ENCODE data around the gene ARHGEF28.

ARHGEF28 gene

DNA sequence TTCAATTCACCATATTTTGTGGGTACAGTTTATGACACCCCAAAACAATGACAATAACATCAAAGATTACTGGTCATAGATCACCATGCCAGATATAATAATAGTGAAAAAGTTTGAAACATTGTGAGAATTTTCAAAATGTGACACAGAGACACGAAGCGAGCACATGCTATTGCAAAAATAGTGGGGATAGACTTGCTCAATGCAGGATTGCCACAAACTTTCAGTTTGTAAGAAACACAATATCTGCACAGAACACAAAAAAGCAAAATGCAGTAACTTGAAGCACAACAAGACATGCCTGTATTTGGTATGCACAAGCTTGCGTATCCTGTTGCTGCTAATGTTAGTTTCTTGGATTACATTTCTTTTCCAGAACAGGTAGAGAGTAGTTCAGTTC is 35.8 kb downstream of the ARHGEF28 start:
- Mint-ChIP-seq H3K27me3 (ENCODE audit: low read depth) (peaks cover 12% of the 10 kb centered on the region), H3K9me3 (no peaks in the 10 kb centered on the region), H3K36me3 (ENCODE audit: low read depth) (no peaks in the 10 kb centered on the region), H3K4me1 (ENCODE audit: low read depth) (no peaks in the 10 kb centered on the region), H3K4me3 (no peak overlapping the region), H3K27ac (no peak overlapping the region)

DNA sequence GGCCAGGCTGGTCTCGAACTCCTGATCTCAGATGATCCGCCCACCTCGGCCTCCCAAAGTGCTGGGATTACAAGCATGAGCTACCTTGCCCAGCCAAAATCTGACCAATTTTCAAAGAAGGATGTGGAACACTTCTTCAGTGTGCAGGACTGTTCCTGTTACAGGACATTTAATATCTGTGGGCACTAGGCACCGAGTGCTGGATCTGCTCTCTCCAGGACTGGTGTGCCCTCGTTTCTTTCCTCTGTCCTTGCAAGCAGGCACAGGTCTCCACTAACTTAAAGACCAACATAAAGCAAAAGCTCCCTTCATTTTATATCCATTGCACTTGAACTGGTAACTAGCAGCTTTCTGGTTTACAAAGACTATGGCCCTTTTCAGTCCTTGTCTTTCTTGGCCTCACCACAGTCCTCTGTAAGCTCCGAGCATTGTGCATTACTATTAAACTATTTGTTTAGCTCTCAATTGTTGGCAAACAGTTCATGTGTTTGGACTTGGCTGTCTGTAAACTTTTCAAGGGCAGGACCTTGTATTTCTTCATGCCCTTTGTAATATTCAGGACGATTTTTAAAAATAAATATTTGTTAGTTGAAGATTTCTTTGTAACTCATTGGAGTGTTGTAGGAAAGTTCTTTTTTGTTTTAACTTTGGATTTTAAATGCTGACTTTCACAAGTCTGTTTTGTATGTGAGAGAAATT is 37.3 kb downstream of the ARHGEF28 start:
- no peak overlapping the region for H3K27ac Mint-ChIP-seq
- no peaks in the 10 kb centered on the region for H3K36me3 Mint-ChIP-seq (ENCODE audit: low read depth)
- no peaks in the 10 kb centered on the region for H3K9me3 Mint-ChIP-seq
- H3K27me3 Mint-ChIP-seq (ENCODE audit: low read depth): peaks cover 12% of the 10 kb centered on the region
- H3K4me1 Mint-ChIP-seq (ENCODE audit: low read depth): no peaks in the 10 kb centered on the region
- no peak overlapping the region for H3K4me3 Mint-ChIP-seq

DNA sequence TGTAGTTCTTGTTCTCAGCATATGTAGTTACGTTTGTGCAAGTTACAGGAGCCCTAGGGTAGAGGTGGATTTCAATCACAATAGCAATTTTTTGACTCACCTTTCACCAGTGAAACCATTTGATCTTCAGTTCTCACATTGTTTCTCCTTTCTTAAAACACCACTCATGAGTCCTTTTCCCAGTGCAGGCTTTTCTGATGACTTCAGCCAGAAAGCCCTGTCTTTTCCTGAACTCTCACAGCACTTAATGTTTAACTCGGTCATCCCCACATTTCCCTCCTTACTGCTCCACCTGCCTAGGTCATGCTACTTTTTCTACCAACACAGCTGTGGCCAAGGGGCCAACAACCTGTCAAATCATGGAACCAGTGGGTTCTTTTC is 37.9 kb downstream of the ARHGEF28 start:
- Mint-ChIP-seq H3K9me3 (no peaks in the 10 kb centered on the region), H3K27me3 (ENCODE audit: low read depth) (peaks cover 12% of the 10 kb centered on the region), H3K27ac (no peak overlapping the region), H3K4me3 (no peak overlapping the region), H3K36me3 (ENCODE audit: low read depth) (no peaks in the 10 kb centered on the region), H3K4me1 (ENCODE audit: low read depth) (no peaks in the 10 kb centered on the region)

DNA sequence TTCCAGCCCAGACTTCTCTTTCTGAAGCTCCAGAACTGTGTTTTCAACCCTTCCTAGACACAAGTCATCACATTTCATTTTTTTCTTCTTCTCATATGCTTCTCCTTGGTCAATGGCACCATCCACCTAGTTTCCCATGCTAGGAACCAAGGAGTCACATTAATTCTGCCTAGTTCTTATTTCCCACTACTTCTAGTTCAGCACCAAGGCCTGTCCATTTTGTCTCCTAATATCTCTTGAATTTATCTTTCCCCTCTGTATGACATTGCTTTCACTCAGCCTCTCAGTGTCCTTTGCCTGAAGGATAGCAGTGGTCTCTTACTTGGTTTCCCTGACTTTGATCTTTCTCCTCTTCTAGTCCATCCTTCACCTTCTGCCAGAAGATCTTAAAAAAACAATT is 38.8 kb downstream of the ARHGEF28 start:
- Mint-ChIP-seq H3K27me3 (ENCODE audit: low read depth) (peaks cover 12% of the 10 kb centered on the region), H3K36me3 (ENCODE audit: low read depth) (no peaks in the 10 kb centered on the region), H3K27ac (no peak overlapping the region), H3K4me3 (no peak overlapping the region), H3K9me3 (no peaks in the 10 kb centered on the region), H3K4me1 (ENCODE audit: low read depth) (no peaks in the 10 kb centered on the region)

DNA sequence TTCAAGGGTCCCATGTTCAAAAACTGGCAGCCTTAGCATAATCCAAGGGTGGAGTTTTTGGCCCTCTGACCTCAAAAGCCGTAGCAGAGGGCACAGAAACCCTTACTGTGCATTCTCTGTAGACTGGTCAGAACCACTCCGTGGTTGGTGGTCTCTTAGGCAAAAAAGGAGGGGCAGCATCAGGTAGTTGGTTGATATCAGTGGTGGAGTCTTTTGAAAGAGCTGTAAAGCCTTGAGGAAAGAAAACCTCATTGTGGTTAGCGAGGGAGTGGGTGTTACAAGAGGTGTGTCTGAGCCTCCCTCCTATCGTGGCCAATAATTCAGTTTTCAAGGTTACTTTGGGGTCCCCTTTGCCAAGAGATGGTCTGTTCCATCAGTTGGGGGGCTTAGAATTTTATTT is 40.9 kb downstream of the ARHGEF28 start:
- Mint-ChIP-seq H3K9me3 (no peaks in the 10 kb centered on the region), H3K36me3 (ENCODE audit: low read depth) (no peaks in the 10 kb centered on the region), H3K4me1 (ENCODE audit: low read depth) (no peaks in the 10 kb centered on the region), H3K27ac (no peak overlapping the region), H3K27me3 (ENCODE audit: low read depth) (peaks cover 12% of the 10 kb centered on the region), H3K4me3 (no peak overlapping the region)

DNA sequence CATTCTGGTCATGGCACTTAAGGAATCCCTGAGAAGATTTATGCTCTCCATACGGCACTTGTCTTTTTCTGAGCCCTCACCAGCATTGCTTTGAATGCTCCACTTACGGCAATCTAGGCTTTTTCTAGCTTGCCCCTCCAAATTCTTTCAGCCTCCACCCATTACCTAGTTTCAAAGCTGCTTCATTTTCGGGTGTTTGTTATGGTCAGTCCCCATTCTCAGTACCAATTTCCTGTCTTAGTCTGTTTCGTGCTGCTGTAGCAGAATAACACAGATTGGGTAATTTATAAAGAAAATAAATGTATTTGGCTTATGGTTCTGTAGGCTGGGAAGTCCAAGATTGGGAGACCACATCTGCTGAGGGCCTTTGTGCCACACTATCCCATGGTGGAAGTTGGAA is 42.0 kb downstream of the ARHGEF28 start:
- Mint-ChIP-seq H3K4me1 (ENCODE audit: low read depth) (no peaks in the 10 kb centered on the region), H3K27ac (no peak overlapping the region), H3K4me3 (no peak overlapping the region), H3K27me3 (ENCODE audit: low read depth) (peaks cover 12% of the 10 kb centered on the region), H3K36me3 (ENCODE audit: low read depth) (no peaks in the 10 kb centered on the region), H3K9me3 (no peaks in the 10 kb centered on the region)

DNA sequence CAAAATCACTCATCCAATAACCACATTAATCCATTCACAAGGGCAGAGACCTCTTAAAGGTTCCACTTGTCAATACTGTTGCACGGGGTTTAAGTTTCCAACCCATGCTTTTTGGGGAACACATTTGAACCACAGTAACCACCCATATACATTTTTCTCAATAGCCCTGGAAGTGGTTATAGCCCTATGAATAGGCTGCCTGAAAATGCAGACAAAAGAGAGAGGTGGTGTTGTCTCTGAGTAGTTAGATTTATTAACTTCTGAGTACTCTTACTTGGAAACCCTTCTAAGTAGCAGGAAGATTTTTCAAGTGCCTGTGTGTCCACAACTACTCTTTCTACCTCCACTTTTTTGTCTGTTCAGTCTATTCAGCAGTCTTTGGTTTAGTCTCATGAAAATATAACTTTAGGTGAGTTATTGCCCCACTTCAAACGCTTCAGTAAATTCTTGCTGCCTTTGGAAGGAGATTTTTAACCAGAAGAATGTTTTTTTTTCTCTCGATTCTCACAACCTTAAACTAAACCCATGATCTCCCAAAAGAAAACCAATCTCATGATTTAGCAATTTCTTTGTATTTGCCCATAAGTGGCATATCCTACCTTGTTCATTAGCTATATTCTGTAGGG is 42.6 kb downstream of the ARHGEF28 start:
- H3K36me3 Mint-ChIP-seq (ENCODE audit: low read depth): no peaks in the 10 kb centered on the region
- H3K9me3 Mint-ChIP-seq: no peaks in the 10 kb centered on the region
- H3K27me3 Mint-ChIP-seq (ENCODE audit: low read depth): peaks cover 12% of the 10 kb centered on the region
- H3K27ac Mint-ChIP-seq: no peak overlapping the region
- H3K4me1 Mint-ChIP-seq (ENCODE audit: low read depth): no peaks in the 10 kb centered on the region
- H3K4me3 Mint-ChIP-seq: no peak overlapping the region

DNA sequence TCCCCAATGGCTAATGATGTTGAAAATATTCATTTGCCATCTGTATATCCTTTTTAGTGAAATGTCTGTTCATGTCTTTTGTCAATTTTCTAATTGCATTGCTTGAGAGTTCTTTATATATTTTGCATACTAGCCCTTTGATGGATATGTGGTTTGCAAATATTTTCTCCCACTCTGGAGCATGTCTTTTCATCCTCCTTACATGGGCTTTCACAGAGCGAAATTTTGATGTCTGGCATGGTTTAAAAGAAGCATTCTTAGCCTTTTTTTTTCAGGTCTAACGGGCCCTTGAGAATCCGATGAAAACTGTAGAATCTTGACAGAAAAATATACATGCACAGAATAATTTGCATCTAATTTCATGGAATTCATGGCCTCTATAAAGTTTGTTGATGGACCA is 44.7 kb downstream of the ARHGEF28 start:
- H3K27ac Mint-ChIP-seq: no peak overlapping the region

DNA sequence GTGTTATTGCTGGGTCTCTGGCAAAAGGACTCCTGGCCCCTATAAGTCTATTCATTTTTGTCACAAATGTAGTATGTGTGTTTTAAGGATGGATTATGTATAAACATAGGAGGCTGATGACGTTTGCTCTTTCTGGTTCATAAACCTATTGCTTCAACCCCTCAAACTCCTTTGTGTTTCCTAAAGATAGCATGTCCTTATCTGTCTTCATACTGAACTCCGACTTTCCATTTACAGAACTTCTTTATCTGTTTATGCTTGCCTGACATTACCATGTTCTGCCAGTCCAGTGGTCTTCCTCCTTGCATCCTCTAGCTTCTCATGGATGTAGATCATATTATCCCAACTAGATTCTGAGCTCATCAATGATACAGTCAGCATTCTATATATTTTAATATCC is 46.1 kb downstream of the ARHGEF28 start:
- H3K4me1 Mint-ChIP-seq (ENCODE audit: low read depth): no peaks in the 10 kb centered on the region
- H3K27me3 Mint-ChIP-seq (ENCODE audit: low read depth): no peaks in the 10 kb centered on the region
- H3K4me3 Mint-ChIP-seq: no peak overlapping the region
- no peaks in the 10 kb centered on the region for H3K9me3 Mint-ChIP-seq
- no peak overlapping the region for H3K27ac Mint-ChIP-seq
- H3K36me3 Mint-ChIP-seq (ENCODE audit: low read depth): no peaks in the 10 kb centered on the region

More for the DNA sequence above, 44.7 kb downstream of the ARHGEF28 start:
- Mint-ChIP-seq H3K4me1 (ENCODE audit: low read depth) (no peaks in the 10 kb centered on the region), H3K36me3 (ENCODE audit: low read depth) (no peaks in the 10 kb centered on the region), H3K27me3 (ENCODE audit: low read depth) (no peaks in the 10 kb centered on the region), H3K4me3 (no peak overlapping the region), H3K9me3 (no peaks in the 10 kb centered on the region)

DNA sequence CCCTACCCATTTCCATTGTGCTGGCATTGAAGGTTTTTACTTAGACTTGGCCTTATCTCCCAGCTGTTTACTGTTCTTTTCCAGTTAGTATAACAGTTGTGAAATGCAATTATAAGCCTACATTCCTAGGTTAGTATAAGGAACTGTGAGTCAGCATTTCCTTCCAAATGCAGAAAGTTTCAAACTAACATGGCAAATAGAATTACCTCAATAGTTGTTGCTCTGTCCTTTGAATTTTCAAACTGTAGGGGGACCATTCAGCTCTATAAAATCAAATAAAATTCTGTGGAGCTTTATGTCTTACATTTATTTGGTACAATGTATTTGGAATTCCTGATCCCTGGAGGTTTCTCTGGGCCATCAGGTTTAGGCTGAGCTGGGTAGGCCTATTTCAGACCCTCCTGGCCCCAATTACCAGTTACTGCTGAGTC is 47.2 kb downstream of the ARHGEF28 start:
- H3K9me3 Mint-ChIP-seq: no peaks in the 10 kb centered on the region
- no peak overlapping the region for H3K4me3 Mint-ChIP-seq
- no peaks in the 10 kb centered on the region for H3K27me3 Mint-ChIP-seq (ENCODE audit: low read depth)
- H3K4me1 Mint-ChIP-seq (ENCODE audit: low read depth): no peaks in the 10 kb centered on the region
- H3K27ac Mint-ChIP-seq: no peak overlapping the region
- no peaks in the 10 kb centered on the region for H3K36me3 Mint-ChIP-seq (ENCODE audit: low read depth)

DNA sequence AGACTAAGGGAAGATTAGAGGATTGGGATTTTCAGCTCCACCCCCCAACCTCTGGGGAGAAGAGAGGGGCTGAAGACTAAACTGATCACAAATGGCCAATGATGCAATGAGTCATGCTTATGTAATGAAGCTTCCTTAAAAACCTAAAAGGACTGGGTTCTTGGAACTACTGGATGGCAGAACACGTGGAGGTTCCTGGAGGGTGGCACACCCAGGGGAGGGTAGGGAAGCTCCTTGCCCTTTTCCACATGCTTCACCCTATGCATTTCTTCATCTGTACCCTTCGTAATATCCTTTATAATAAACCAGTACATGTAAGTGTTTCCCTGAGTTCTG is 48.6 kb downstream of the ARHGEF28 start:
- Mint-ChIP-seq H3K4me3 (no peak overlapping the region), H3K27ac (no peak overlapping the region), H3K27me3 (ENCODE audit: low read depth) (no peaks in the 10 kb centered on the region), H3K4me1 (ENCODE audit: low read depth) (no peaks in the 10 kb centered on the region), H3K36me3 (ENCODE audit: low read depth) (no peaks in the 10 kb centered on the region), H3K9me3 (no peaks in the 10 kb centered on the region)

DNA sequence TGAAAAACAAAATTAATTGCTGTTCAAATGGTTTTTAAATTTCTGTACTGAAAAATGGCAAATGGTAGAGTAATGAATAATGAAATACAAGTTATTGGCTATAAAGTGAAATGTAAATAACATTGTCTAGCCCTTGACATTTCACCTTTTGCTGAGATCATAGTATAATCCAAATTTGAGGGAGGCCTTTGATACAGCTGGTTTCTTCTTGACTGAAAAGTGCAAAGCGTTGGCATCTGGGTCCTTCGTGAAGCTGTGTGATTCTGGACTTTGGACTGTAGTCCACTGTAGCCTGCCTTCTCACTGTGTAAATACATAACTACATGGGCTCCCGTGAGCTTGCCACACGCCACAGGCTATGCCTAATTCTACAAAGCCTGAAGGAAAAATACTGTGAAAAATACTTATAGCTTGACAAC is 52.3 kb downstream of the ARHGEF28 start:
- no peaks in the 10 kb centered on the region for H3K36me3 Mint-ChIP-seq (ENCODE audit: low read depth)
- no peaks in the 10 kb centered on the region for H3K9me3 Mint-ChIP-seq
- no peak overlapping the region for H3K27ac Mint-ChIP-seq
- no peak overlapping the region for H3K4me3 Mint-ChIP-seq
- H3K27me3 Mint-ChIP-seq (ENCODE audit: low read depth): no peaks in the 10 kb centered on the region
- H3K4me1 Mint-ChIP-seq (ENCODE audit: low read depth): no peaks in the 10 kb centered on the region

DNA sequence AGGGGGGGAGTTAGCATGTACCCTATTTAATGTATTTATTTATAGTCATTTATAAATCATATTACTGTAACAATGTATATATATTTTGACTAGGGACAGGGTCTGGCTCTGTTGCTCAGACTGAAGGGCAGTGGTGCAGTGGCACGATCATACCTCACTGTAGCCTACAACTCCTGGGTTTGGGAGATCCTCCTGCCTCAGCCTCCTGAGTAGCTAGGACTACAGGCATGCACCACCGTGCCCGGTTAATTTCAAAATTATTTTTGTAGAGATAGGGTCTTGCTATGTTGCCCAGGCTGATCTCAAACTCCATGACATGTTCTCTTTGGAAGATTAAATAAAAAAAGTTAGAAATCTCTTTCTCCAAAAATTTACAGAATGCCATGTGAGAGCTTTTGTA is 52.8 kb downstream of the ARHGEF28 start:
- Mint-ChIP-seq H3K36me3 (ENCODE audit: low read depth) (no peaks in the 10 kb centered on the region), H3K4me3 (no peak overlapping the region), H3K27me3 (ENCODE audit: low read depth) (no peaks in the 10 kb centered on the region), H3K27ac (no peak overlapping the region), H3K4me1 (ENCODE audit: low read depth) (no peaks in the 10 kb centered on the region), H3K9me3 (no peaks in the 10 kb centered on the region)

DNA sequence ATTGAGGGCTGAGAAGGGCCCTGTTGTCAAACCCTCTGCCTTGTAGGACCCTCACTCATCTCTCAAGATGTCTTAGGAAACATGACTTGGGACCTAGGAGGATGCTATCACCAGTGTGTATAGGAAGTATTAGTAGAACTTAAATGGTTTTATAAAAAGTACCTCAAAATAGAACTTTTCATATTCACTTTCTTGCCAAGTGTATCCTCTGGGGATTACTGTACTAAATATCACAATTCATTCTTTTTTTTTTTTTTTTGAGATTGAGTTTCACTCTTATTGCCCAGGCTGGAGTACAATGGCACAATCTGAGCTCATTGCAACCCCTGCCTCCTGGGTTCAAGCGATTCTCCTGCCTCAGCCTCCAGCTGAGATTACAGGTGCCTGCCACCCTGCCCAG is 56.2 kb downstream of the ARHGEF28 start:
- Mint-ChIP-seq H3K27ac (no peak overlapping the region), H3K27me3 (ENCODE audit: low read depth) (peaks cover 6% of the 10 kb centered on the region), H3K9me3 (no peaks in the 10 kb centered on the region), H3K36me3 (ENCODE audit: low read depth) (no peaks in the 10 kb centered on the region), H3K4me3 (no peak overlapping the region), H3K4me1 (ENCODE audit: low read depth) (no peaks in the 10 kb centered on the region)

DNA sequence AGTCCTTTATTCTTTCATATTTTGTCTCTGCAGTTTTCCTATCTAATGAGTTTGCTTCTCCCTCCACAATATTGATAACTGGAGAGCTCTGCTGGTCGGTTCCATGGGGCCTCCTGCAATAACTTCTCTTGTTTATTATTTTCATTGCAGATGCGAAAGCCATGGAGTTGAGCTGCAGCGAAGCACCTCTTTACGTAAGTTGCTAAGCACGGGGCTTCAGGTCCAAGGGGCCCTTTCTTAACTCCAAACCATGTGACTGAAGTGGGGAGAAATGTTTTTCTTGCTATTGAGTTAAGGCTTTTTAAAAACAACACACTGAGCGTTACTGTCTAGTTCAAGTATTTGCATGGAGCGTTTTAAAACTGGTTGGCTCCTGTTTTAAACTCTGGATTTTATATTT is 58.7 kb downstream of the ARHGEF28 start:
- peaks cover 6% of the 10 kb centered on the region for H3K27me3 Mint-ChIP-seq (ENCODE audit: low read depth)
- H3K9me3 Mint-ChIP-seq: no peaks in the 10 kb centered on the region
- H3K4me1 Mint-ChIP-seq (ENCODE audit: low read depth): no peaks in the 10 kb centered on the region
- no peak overlapping the region for H3K27ac Mint-ChIP-seq
- H3K36me3 Mint-ChIP-seq (ENCODE audit: low read depth): no peaks in the 10 kb centered on the region
- no peak overlapping the region for H3K4me3 Mint-ChIP-seq

DNA sequence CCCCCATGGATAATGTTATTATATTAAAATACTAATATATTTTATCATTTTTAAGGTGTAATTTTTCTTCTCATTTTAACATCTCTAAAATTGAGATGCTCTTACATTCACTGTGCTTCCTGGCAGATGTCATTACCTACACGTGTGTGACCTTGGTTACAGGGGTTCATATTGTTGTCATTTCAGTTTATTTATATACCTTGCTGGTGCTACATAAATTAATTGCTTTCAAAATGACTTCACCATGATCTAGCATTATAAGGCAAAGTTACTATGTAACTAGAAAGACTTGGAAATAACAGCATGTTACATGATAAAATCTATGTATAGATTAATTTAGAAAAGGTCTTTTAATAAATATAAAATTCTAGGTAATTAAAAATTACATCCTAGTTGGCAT is 60.9 kb downstream of the ARHGEF28 start:
- Mint-ChIP-seq H3K9me3 (no peaks in the 10 kb centered on the region), H3K4me3 (no peak overlapping the region)

More for the DNA sequence above, 60.9 kb downstream of the ARHGEF28 start:
- H3K4me1 Mint-ChIP-seq (ENCODE audit: low read depth): no peaks in the 10 kb centered on the region
- H3K27ac Mint-ChIP-seq: no peak overlapping the region
- H3K27me3 Mint-ChIP-seq (ENCODE audit: low read depth): peaks cover 6% of the 10 kb centered on the region
- no peaks in the 10 kb centered on the region for H3K36me3 Mint-ChIP-seq (ENCODE audit: low read depth)

Data from T-helper 1 cell treated with Interleukin-12 subunit alpha and Interleukin-12 subunit beta and Interleukin-4 antibody, amounts not matched to agents 30 μg/mL and 1 μg/mL, for 36 hours (primary cell).